NOMO-1 treated with DMSO at 0.1 percent for 48 hours (cell line): ENCODE results near the gene C19orf38.
A peak's percentile ranks its signal among the peaks of the same experiment; 100 is the strongest.

Experiments used
- DNase-seq: peaks from one replicate; lab custom pipeline; 2025; ENCODE audit not compliant: unreplicated experiment; lab: John Stamatoyannopoulos, UW

The C19orf38 gene

DNA sequence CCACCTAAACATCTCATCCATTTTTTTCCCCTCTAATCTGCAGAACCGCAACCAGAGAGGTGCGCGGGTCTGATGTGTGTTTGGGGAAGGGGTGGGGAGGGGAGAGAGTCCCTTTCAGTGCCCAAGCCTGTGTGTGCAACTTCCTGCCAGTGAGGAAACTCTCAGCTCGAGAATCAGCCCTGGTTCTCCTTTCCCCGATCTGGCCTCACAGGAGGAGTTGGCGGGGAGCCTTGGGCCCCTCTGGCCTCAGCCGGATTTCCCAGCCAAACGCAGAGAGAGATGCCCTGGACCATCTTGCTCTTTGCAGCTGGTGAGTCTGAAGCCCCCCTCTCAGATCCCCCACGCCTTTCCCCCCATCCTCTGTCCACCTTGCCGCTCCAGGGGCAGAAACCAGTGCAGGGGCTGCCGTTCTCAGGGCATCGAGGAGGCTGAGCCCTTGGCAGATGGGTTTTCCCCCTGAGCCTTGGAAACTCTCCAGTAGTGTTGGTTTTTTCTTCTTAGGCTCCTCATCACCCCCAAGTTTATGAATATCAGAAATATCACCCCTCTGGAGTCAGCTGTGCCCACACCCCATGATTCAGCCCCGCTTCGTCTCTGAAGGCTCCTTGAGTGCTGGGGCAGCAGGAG lies at the start of gene C19orf38:
Gene C19orf38, plus strand, starts transcription at position 186 of the 627 bp plus-strand sequence. Its CDS starts 94 bp downstream, at position 280.
- DNase-seq = peak; percentile 72

GRCh38 chr19:10800488-10800887 lies 47.7 kb upstream of the C19orf38 start:
- no peak for DNase-seq

DNA sequence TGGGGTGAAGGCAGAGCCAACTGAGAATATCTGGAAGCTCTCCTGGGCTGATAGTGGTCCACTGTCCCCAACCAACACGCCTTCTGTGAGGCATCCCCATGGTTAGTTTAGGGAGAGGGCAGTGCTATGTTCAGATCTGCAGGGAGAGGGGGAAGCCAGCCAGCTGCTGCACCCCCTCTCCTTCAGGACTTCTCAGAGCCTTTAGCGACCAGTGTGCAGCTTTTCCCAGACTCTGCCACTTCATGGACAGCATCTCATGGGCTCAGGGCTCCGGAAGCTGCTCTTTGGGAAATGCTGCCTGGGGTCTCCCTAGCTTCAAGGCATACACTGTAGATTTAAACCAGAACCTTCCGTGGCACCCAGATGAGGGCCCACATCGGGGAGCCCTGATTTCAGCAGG lies 45.7 kb upstream of the C19orf38 start:
- no peak for DNase-seq

DNA sequence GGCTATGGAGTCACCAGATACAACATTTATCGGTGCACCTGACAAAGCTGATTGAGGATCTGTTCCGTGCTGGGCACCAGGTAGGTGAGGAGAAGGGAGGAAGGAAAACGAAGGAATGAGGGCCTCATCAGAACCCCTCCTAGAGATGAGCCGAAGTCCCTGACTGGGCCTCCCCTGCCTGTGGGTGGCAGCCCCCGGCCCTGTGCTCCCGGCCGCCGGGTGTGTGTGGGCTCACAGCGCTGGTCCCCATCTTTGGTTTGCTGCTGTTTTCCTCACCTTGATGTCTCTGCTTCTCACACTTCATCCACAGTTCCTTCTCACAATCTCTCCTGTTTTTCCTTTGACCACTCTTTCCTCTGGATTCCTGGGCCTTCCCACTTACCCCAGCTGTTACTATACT lies 45.0 kb upstream of the C19orf38 start:
- no peak for DNase-seq

DNA sequence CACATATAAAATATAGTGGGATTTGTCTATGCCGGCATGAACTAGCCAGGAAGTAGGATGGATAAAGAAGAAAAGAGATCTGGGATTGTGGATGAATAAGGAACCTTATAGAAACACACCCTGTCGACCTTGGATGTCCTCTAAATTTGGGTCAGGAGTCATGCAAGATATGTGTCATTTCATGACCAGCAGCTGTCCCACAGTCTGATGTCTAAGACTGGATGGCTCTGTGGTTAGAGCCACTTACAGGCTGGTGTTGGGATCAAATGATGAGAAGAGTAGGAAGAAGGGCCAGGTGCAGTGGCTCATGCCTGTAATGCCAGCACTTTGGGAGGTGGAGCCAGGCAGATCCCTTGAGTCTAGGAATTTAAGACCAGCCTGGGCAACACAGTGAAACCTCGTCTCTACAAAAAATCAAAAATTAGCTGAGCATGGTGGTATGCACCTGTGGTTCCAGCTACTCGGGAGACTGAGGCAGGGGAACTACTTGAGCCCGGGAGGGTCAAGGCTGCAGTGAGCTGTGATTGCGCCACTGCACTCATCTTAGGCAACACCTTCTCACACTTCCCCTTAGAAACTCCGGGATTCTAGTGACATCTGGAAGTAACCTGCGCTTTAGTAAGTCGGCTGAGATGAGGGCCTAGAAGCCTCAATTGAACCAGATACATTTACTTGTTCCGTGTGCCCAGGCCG lies 43.0 kb upstream of the C19orf38 start:
- DNase-seq = peak; percentile 91

GRCh38 chr19:10805758-10806247 lies 42.4 kb upstream of the C19orf38 start:
- no peak for DNase-seq

DNA sequence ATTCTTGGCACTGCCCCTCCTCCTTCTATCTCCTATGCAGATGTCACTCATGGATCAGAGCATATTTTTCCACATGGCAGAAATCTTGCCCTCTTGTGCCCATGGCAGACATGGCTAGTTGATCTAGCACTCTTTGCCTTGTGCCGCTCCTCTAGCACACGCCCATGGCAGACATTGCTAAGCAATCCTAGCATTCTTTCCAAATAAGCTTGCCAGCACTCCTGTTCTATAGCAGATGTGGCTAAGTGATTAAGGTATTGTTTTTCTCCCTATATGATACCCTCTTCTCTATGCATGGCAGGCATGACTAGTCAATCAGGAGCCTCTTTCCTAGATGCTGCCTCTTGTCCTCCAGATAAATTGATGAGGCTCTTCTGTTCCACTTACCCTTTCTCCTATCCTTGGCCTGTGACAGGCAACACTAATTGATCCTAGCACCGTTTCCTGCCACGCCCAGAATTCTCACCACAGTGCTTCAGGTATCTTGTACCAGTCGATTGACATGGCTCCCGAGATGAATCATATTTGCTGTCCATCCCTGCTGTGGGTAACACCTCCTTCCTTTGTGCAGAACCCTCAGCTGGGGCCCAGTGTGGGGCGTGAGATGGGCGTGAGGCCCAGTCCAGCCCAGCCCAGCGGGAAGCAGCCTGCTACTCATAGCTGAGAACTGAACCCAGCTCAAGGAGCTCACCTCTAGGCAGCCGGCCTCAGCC lies 39.1 kb upstream of the C19orf38 start:
- DNase-seq = peak; percentile 52

GRCh38 chr19:10809651-10810285 lies 38.4 kb upstream of the C19orf38 start:
- peak; percentile 54 for DNase-seq

DNA sequence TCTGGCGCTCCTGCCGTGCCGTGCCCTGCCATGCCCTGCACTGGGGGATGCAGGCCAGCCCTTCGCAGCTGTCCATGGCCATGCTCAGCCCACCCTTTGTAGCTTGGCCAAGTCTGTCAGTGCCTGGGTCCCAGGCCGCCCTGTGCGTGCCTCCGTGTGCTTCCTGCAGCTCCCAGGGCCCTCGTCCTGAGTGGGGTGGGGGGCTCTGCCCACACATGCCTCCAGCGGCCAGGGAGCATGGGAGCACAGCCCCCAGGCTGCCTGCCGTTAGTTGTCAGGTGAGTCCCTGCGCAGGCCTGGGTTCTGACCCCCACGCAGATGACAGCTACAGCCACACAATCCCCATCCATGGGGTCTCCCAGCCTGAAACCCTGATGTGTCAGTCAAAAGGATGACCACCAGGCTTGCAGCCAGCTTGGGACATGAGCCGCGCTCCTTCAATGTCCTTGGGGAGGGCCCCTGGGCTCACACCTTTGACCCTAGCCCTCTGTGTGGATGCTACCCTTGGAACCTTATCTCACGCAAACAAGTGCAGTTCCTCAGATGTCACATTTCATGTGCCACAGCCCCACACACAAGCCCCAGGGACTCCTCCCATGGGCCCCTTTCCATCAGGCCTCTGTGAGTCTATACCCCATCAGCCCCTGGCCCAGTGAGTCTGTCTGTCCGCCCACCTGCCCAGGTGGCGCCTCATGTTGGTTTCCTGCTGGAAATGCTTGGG lies 36.7 kb upstream of the C19orf38 start:
- DNase-seq = no peak

DNA sequence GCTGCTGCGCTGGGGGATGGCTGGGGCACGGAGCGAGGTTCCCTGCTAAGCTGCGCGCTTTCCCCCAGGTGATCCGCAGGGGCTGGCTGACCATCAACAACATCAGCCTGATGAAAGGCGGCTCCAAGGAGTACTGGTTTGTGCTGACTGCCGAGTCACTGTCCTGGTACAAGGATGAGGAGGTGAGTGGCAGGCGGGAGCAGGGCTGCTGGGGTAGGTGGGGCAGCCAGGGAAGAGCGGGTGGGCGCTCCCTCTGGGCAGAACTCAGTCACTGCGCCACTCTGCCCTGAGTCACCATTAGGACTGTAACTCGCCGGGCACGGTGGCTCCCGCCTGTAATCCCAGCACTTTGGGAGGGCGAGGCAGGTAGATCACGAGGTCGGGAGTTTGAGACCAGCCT lies 36.0 kb upstream of the C19orf38 start:
- DNase-seq = no peak

GRCh38 chr19:10812902-10813404 lies 35.3 kb upstream of the C19orf38 start:
- DNase-seq = peak; percentile 93

GRCh38 chr19:10815007-10815536 lies 33.1 kb upstream of the C19orf38 start:
- DNase-seq = no peak

DNA sequence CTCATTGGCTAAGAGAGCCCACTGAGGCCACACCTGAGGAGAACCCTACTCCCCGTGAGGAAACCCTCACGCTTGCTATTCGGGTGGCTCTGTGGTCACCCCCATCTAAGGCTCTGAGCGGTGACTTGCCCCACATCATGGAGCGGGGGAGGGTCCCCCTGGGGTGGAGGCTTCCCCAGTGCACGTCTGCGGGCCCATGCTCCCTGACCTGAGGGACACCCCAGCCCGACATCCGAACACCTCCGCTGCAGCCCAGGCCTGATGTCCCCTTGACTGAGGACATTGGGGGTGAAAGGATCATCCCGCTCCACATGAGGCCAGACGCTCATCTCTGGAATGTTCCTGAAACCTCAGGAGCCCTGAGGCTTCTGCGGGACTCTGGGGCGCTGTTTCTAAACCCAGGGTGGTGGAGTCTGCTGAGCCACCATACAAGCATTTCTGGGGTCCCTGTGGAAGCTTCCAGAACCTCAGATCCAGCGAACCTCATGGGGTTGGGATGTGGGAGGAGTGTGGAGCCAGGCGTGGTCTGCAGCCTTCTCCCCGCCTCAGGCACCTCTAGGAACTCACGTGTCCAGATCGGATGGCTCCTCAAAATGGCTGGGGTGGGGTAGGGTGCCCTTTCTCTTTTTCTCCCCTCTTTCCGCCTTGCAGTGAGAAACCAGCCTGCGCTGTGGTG lies 32.1 kb upstream of the C19orf38 start:
- no peak for DNase-seq

DNA sequence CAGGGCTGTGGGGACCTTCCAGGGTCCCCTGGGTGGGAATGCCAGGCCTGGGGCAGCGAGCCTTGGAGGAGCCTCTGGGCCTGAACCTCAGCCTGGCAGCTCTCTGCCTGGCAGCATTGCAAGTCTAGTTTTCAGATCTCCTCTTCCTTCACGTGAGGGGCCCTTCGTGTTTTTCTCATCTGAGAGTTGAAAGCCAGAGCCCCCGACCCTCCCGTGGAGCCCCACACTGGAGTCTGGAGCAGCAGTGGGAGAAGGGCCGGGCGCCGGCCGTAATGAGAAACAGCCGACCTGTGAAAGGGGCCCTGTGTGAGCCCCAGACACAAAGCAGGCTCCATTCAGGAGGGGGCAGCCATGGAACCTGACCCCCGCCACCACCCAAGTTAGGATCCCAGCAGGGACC lies 31.5 kb upstream of the C19orf38 start:
- no peak for DNase-seq

- no peak for DNase-seq
Measured at GRCh38 chr19:10817291-10818038, 30.8 kb upstream of the C19orf38 start.

DNA sequence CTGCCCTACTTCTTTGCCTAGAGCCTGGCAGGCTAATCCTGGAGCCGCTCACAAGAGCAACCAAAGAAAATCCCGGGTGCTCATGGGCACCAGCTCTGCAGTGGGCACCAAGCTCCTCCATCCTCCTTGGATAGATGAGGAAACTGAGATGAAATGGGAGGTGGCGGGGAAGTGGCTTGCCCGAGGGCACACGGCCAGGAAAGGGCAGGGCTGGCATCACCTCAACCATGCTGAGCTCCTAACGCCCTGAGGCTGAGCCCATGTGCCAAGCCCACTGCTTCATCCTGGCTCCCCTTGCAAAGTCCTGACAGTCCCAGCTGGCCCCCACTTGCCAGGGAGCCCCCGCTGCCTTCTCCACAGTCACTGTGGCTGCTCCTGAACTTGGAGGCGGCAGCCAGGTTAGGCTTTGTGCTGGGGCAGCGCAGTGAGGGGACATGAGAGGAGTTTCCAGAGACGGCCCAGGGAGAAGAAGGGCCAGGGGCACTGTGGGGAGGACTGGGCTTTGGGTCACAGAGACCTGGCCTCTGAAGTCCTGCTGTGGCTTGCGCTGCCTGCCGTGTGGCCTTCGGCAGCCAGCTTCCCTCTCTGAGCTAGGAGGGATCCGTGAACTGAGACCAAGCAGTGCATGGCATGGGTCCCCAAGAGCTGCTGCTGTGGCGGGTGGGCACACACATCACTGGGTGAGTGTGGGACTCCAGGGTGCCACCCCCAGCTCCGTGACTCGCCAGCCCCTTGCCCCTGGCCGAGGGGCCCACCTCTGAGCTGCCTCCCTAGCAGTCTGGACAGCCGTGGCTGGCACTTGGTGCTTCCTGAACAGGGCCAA lies 29.7 kb upstream of the C19orf38 start:
- DNase-seq = no peak

DNA sequence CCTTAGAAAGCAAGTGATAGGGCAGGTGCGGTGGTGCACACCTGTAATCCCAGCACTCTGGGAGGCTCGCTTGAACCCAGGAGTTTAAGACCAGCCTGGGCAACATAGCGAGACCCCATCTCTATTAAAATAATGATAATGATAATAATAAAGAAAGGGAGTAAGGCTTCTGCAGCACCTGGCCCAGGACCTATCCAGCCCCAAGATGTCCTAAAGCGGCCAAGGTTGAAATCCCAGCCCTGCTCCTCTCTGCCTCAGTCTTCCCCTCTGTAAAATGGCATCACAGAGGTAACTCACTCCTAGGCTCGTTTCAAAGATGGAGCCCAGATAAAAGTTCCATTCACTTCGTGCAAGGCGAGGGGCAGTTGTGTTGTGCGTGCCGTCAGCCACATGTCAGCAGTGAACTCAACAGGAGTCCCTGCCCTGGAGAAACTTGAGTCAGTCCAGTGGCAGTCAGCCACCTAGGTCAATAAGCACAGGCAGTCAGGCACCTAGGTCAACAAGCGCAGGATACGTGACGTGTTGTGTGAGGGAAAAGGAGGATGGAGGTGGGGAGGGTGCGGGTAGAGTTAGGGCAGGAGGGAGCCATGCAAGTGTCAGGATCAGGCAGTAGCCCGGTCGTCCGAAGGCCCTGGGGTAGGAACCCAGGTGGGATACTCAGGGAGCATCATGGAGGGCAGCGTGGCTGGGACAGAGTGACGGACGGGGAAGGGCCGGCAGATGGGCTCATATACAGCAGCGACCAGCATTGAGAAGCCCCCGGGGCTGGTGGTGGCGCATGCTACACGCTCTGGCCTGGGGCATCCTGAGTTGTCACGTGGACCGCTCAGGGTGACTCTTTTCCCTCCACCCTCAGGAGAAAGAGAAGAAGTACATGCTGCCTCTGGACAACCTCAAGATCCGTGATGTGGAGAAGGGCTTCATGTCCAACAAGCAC lies 28.8 kb upstream of the C19orf38 start:
- no peak for DNase-seq
